Panc1 (cell line): Measurements from ENCODE around the gene IZUMO4.

Experiments used
- POLR2AphosphoS5 ChIP-seq: IDR thresholded peaks from 2 replicates; pipeline ENCODE4 v1.6.1; 2012; ENCODE audit warnings: mild to moderate bottlenecking, low read depth, low read length, moderate library complexity
- REST ChIP-seq, 2 experiments: IDR thresholded peaks; 2 replicates each; pipeline ENCODE4 v1.6.1; 2011 to 2012; ENCODE audit warnings: low read depth in 2 of 2, control low read depth in 1 of 2, low read length in 1 of 2, mild to moderate bottlenecking in 1 of 2, moderate library complexity in 1 of 2; ENCODE audit not compliant: insufficient read depth in 1 of 2

DNA sequence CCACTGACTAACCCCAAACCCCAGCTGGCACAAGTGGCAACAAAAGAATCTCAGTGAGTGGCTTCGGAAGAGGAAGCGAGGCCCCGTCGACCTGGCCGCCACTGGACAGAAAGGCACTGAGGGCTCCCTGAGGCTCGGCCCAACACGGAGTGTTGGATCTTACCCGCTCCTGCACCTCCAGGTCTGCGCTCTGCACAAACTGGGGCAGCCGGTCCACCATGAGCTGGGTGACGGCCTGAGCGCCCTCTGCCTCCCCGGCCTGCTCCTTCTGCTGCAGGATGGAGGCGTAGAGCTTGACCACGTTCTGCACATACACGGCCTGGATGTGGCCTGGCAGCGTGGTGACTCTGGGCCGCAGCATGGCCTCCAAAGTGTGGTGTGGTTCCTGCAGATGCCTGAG is 21.7 kb downstream of the IZUMO4 start:
- TF ChIP-seq REST (IDR thresholded peaks at IDR 0.05; ENCODE audit: insufficient read depth in 1 of 2, low read depth in 2 of 2, low read length in 1 of 2): no peak
- TF ChIP-seq POLR2AphosphoS5: no peak
